Ishikawa (cell line): ENCODE data around the gene CENPVL2.
"Not testable (repeated sequence)": the region's sequence is repeated elsewhere in the genome, so short reads cannot be mapped to it uniquely, and the experiment has no call there.

ENCODE experiments used
- CEBPB ChIP-seq: IDR thresholded peaks from 2 replicates; pipeline ENCODE4 v1.6.1; 2012
- CREB1 ChIP-seq: IDR thresholded peaks from 2 replicates; pipeline ENCODE4 v1.6.1; 2012; ENCODE audit warnings: low read depth
- EGR1 ChIP-seq: IDR thresholded peaks from 2 replicates; pipeline ENCODE4 v1.6.1; 2012
- EP300 ChIP-seq: IDR thresholded peaks from 2 replicates; pipeline ENCODE4 v1.6.1; 2012; ENCODE audit warnings: borderline replicate concordance
- FOXM1 ChIP-seq: IDR thresholded peaks from 2 replicates; pipeline ENCODE4 v1.6.1; 2012; ENCODE audit warnings: low read depth, borderline replicate concordance
- MAX ChIP-seq: IDR thresholded peaks from 2 replicates; pipeline ENCODE4 v1.6.1; 2012
- NFIC ChIP-seq: IDR thresholded peaks from 2 replicates; pipeline ENCODE4 v1.6.1; 2012
- RAD21 ChIP-seq: IDR thresholded peaks from 2 replicates; pipeline ENCODE4 v1.6.1; 2012; ENCODE audit warnings: low read depth
- REST ChIP-seq: IDR thresholded peaks from 2 replicates; pipeline ENCODE4 v1.6.1; 2012; ENCODE audit warnings: low read depth, mild to moderate bottlenecking
- TAF1 ChIP-seq: IDR thresholded peaks from 2 replicates; pipeline ENCODE4 v1.6.1; 2012; ENCODE audit warnings: low read depth, mild to moderate bottlenecking
- TCF12 ChIP-seq: IDR thresholded peaks from 2 replicates; pipeline ENCODE4 v1.6.1; 2012; ENCODE audit warnings: low read depth
- TEAD4 ChIP-seq: IDR thresholded peaks from 2 replicates; pipeline ENCODE4 v1.6.1; 2012
- USF1 ChIP-seq: IDR thresholded peaks from 2 replicates; pipeline ENCODE4 v1.6.1; 2012
- YY1 ChIP-seq: IDR thresholded peaks from 2 replicates; pipeline ENCODE4 v1.6.1; 2012; ENCODE audit warnings: low read depth
- ZBTB7A ChIP-seq: IDR thresholded peaks from 2 replicates; pipeline ENCODE4 v1.6.1; 2012; ENCODE audit warnings: low read depth

Gene CENPVL2

GRCh38 chrX:51682720-51683062 is at the start of gene CENPVL2:
Gene CENPVL2, minus strand, starts transcription at chrX:51682831. Its CDS starts 0 bp downstream, at chrX:51682831.
- not testable (repeated sequence) for TF ChIP-seq TEAD4, TCF12, USF1

GRCh38 chrX:51728202-51728601 is 45.6 kb upstream of the CENPVL2 start:
- no peak for TF ChIP-seq FOXM1
- no peak for TF ChIP-seq YY1
- TF ChIP-seq MAX: no peak
- no peak for TF ChIP-seq REST
- no peak for TF ChIP-seq TAF1
- TF ChIP-seq RAD21: no peak
- TF ChIP-seq EP300: no peak
- no peak for TF ChIP-seq CREB1
- no peak for TF ChIP-seq USF1
- TF ChIP-seq CEBPB: no peak
- TF ChIP-seq EGR1: no peak
- no peak for TF ChIP-seq TEAD4
- no peak for TF ChIP-seq NFIC

GRCh38 chrX:51710277-51711164 is 27.9 kb upstream of the CENPVL2 start, which contains the start of gene CENPVL1:
Gene CENPVL1, plus strand, starts transcription at chrX:51710512. Its CDS starts 0 bp downstream, at chrX:51710512.
- TF ChIP-seq EP300, CREB1, MAX: not testable (repeated sequence)

- TF ChIP-seq RAD21: no peak
- no peak for TF ChIP-seq ZBTB7A
- TF ChIP-seq TAF1: no peak
- no peak for TF ChIP-seq YY1
- no peak for TF ChIP-seq FOXM1
- TF ChIP-seq EGR1: no peak
- TF ChIP-seq EP300: no peak
- no peak for TF ChIP-seq NFIC
- no peak for TF ChIP-seq TEAD4
Measured at GRCh38 chrX:51697397-51697796, 14.8 kb upstream of the CENPVL2 start.

GRCh38 chrX:51694254-51694653 is 11.6 kb upstream of the CENPVL2 start:
- TF ChIP-seq CEBPB: no peak
- TF ChIP-seq TCF12: no peak
- no peak for TF ChIP-seq USF1
- no peak for TF ChIP-seq ZBTB7A
- no peak for TF ChIP-seq YY1
- no peak for TF ChIP-seq TAF1
- no peak for TF ChIP-seq TEAD4
- TF ChIP-seq MAX: no peak
- TF ChIP-seq EGR1: no peak
- TF ChIP-seq RAD21: no peak
- TF ChIP-seq REST: no peak

- TF ChIP-seq CREB1 (no peak), MAX (no peak), YY1 (no peak), USF1 (no peak), ZBTB7A (no peak), CEBPB (no peak), NFIC (no peak), FOXM1 (no peak), REST (no peak), TEAD4 (no peak), EGR1 (no peak), RAD21 (no peak), TAF1 (no peak), TCF12 (no peak), EP300 (no peak)
Measured at GRCh38 chrX:51665981-51666380, 16.6 kb downstream of the CENPVL2 start.
